ENCODE results near the gene PGAP2. TPM values are rescaled to one million over a fixed set of nuclear protein-coding genes. Genes with fewer than 3 reads are reported as not detected.
A peak's percentile ranks its signal among the peaks of the same experiment; 100 is the strongest.

PGAP2 gene
- total and polyA plus RNA-seq, 2 donors (not counting 1 experiment from before 2014, with no cell fraction given), result 20.5 to 47.1 TPM

- H3K79me2 ChIP-seq (ENCODE audit: control insufficient read depth, insufficient read depth, low read length), result peaks cover 82% of the 10 kb centered on the region
- no peaks in the 10 kb centered on the region for H3K27me3 Mint-ChIP-seq
- peak overlapping the region; percentile 93 to 98 (median 96) for H3K4me3 ChIP-seq (ENCODE audit: control extremely low read depth in 1 of 5, extremely low read depth in 1 of 5, insufficient read depth in 1 of 5, low read depth in 2 of 5, low read length in 4 of 5)
- H3K9me3 Mint-ChIP-seq (ENCODE audit: insufficient read depth), result no peaks in the 10 kb centered on the region
- peak overlapping the region; percentile 97 for H3K4me3 Mint-ChIP-seq
- TF ChIP-seq CTCF (IDR thresholded peaks at IDR 0.05) (no peak), EZH2 (IDR thresholded peaks at IDR 0.05; ENCODE audit: borderline replicate concordance, insufficient read depth, low read depth, low read length, poor library complexity, severe bottlenecking) (no peak)
- H3K9me3 ChIP-seq (ENCODE audit: control extremely low read depth in 1 of 3, control insufficient read depth in 2 of 3, insufficient read depth in 1 of 3, low read length in 2 of 3), result no peaks in the 10 kb centered on the region
- peaks cover 36% of the 10 kb centered on the region for H3K4me1 Mint-ChIP-seq
- DNase-seq (peak; percentile 22), ATAC-seq (ENCODE audit: low read depth) (no peak)
- H3K4me2 ChIP-seq (replicated peaks; ENCODE audit: low read depth, low read length, poor library complexity, severe bottlenecking), result peak overlapping the region; percentile 92
- intact Hi-C loops (cut with micrococcal nuclease), result loop anchor here (5.0 kb wide), 1 partner anchor 596 kb away; the partner anchor contains the start of gene TRIM21
- H3K27ac ChIP-seq (ENCODE audit: low read length in 2 of 2), result peak overlapping the region; percentile 93 to 97
- POLR2A ChIA-PET, result interaction anchor here (0.6 to 1.0 kb wide), 2 partner anchors 40 to 417 kb away, joined by 3 to 4 read pairs; no protein-coding TSS in a partner anchor
- no peak overlapping the region for H2AFZ ChIP-seq (ENCODE audit: insufficient read depth, low read depth, low read length, poor library complexity, severe bottlenecking)
- no peaks in the 10 kb centered on the region for H3K27me3 ChIP-seq (replicated peaks in 1 of 4; ENCODE audit: control extremely low read depth in 1 of 4, control insufficient read depth in 3 of 4, insufficient read depth in 4 of 4, low read length in 3 of 4)
- H3K4me1 ChIP-seq (ENCODE audit: control insufficient read depth in 2 of 2, insufficient read depth in 2 of 2, low read length in 2 of 2), result peaks cover 21 to 31% of the 10 kb centered on the region in 2 donors
- CTCF ChIA-PET, result interaction anchor here (1.3 to 3.5 kb wide), 4 partner anchors 12 to 276 kb away, joined by 3 to 27 read pairs (median 7); partner anchors contain the start of gene PGAP2
- peaks cover 2 to 18% of the 10 kb centered on the region in 2 experiments for H3K36me3 ChIP-seq (replicated peaks in 1 of 2; ENCODE audit: control extremely low read depth in 1 of 2, control insufficient read depth in 1 of 2, extremely low read depth in 1 of 2, insufficient read depth in 2 of 2, low read length in 1 of 2)
- WGBS (ENCODE audit: insufficient coverage), result 22% methylated on average over 3 of the region's 14 CpGs
- peak overlapping the region; percentile 97 for H3K27ac Mint-ChIP-seq
- peak overlapping the region; percentile 97 for H3K9ac ChIP-seq (ENCODE audit: low read length)
- H4K20me1 ChIP-seq (ENCODE audit: control insufficient read depth, insufficient read depth, low read length, poor library complexity, severe bottlenecking), result peaks cover 24% of the 10 kb centered on the region
Observed at GRCh38 chr11:3796346-3796745, 12.0 kb upstream of the PGAP2 start.

- Histone ChIP-seq H3K9me3 (ENCODE audit: control extremely low read depth in 1 of 3, control insufficient read depth in 2 of 3, insufficient read depth in 1 of 3, low read length in 2 of 3) (no peaks in the 10 kb centered on the region), H3K79me2 (ENCODE audit: control insufficient read depth, insufficient read depth, low read length) (peaks cover 77% of the 10 kb centered on the region), H3K4me1 (ENCODE audit: control insufficient read depth in 2 of 2, insufficient read depth in 2 of 2, low read length in 2 of 2) (peaks cover 21 to 31% of the 10 kb centered on the region in 2 donors), H3K36me3 (replicated peaks in 1 of 2; ENCODE audit: control extremely low read depth in 1 of 2, control insufficient read depth in 1 of 2, extremely low read depth in 1 of 2, insufficient read depth in 2 of 2, low read length in 1 of 2) (peaks cover 2 to 13% of the 10 kb centered on the region in 2 experiments), H3K4me3 (ENCODE audit: control extremely low read depth in 1 of 5, extremely low read depth in 1 of 5, insufficient read depth in 1 of 5, low read depth in 2 of 5, low read length in 4 of 5) (peak overlapping the region; percentile 93 to 98 (median 96)), H3K27me3 (replicated peaks in 1 of 4; ENCODE audit: control extremely low read depth in 1 of 4, control insufficient read depth in 3 of 4, insufficient read depth in 4 of 4, low read length in 3 of 4) (no peaks in the 10 kb centered on the region), H3K4me2 (replicated peaks; ENCODE audit: low read depth, low read length, poor library complexity, severe bottlenecking) (peak overlapping the region; percentile 92), H4K20me1 (ENCODE audit: control insufficient read depth, insufficient read depth, low read length, poor library complexity, severe bottlenecking) (peaks cover 22% of the 10 kb centered on the region), H3K27ac (ENCODE audit: low read length in 2 of 2) (peak overlapping the region; percentile 93 to 97), H2AFZ (ENCODE audit: insufficient read depth, low read depth, low read length, poor library complexity, severe bottlenecking) (peak overlapping the region; percentile 39), H3K9ac (ENCODE audit: low read length) (peak overlapping the region; percentile 97)
- intact Hi-C loops (cut with micrococcal nuclease), result loop anchor here (1.0 to 5.0 kb wide), 6 partner anchors 11 to 595 kb away; partner anchors contain the start of genes PGAP2, RRM1 and TRIM21
- TF ChIP-seq EZH2 (IDR thresholded peaks at IDR 0.05; ENCODE audit: borderline replicate concordance, insufficient read depth, low read depth, low read length, poor library complexity, severe bottlenecking), result no peak
- no peak for TF ChIP-seq CTCF (IDR thresholded peaks at IDR 0.05)
- Mint-ChIP-seq H3K4me1 (peaks cover 36% of the 10 kb centered on the region), H3K27me3 (no peaks in the 10 kb centered on the region), H3K4me3 (peak overlapping the region; percentile 97), H3K9me3 (ENCODE audit: insufficient read depth) (no peaks in the 10 kb centered on the region), H3K27ac (peak overlapping the region; percentile 97)
- POLR2A ChIA-PET, result interaction anchor here (0.6 to 2.1 kb wide), 3 partner anchors 39 to 417 kb away, joined by 3 to 12 read pairs (median 4); no protein-coding TSS in a partner anchor
- ATAC-seq (ENCODE audit: low read depth) (peak; percentile 16), DNase-seq (no peak)
- WGBS (ENCODE audit: insufficient coverage), result under 1% methylated on average over 26 of the region's 26 CpGs
- CTCF ChIA-PET, result interaction anchor here (0.8 to 3.5 kb wide), 4 partner anchors 11 to 276 kb away, joined by 3 to 27 read pairs (median 6); partner anchors contain the start of gene PGAP2
Observed at GRCh38 chr11:3796801-3797328, 11.5 kb upstream of the PGAP2 start.

Data from B cell (primary cell).